Sigmoid colon (tissue), 7 donors: ENCODE results near the gene TNIK. TPM values are rescaled to one million over a fixed set of nuclear protein-coding genes. Genes with fewer than 3 reads are reported as not detected.
A peak's percentile ranks its signal among the peaks of the same experiment; 100 is the strongest.

Experiments
- DNase-seq: peaks from one replicate; pipeline ENCODE4 v3.0.0-alpha.2; 2019
- H3K27ac ChIP-seq, 4 donors: fragments of 200-600 bp; sonication (generic); one replicate each; pipeline ENCODE4 v1.5.1; 2016 to 2019; ENCODE audit warnings: mild to moderate bottlenecking in 1 of 4
- H3K27me3 ChIP-seq, 3 donors: fragments of 200-600 bp; sonication (generic); one replicate each; pipeline ENCODE4 v1.5.1; 2019; ENCODE audit warnings: mild to moderate bottlenecking in 1 of 3
- H3K36me3 ChIP-seq, 4 donors: fragments of 200-600 bp; sonication (generic); one replicate each; pipeline ENCODE4 v1.5.1; 2016 to 2019
- H3K4me1 ChIP-seq, 4 donors: fragments of 200-600 bp; sonication (generic); one replicate each; pipeline ENCODE4 v1.5.1; 2017 to 2019
- H3K4me3 ChIP-seq, 4 donors: fragments of 200-600 bp; sonication (generic); one replicate each; pipeline ENCODE4 v1.5.1; 2017 to 2019; ENCODE audit warnings: mild to moderate bottlenecking in 2 of 4, moderate library complexity in 1 of 4
- H3K9me3 ChIP-seq, 4 donors: fragments of 200-600 bp in 3 of 4; sonication (generic) in 3 of 4; one replicate each; pipeline versions ENCODE4 v1.5.1 to v1.6.1; 2013 to 2019
- EP300 ChIP-seq, 4 donors: sonication (generic); formaldehyde crosslinking; IDR thresholded peaks; one replicate each; pipeline ENCODE4 v1.6.1; 2017; ENCODE audit warnings: antibody characterized with exemption in 4 of 4
- POLR2A ChIP-seq, 2 donors: fragments of 450-650 bp; IDR thresholded peaks; one replicate each; pipeline ENCODE4 v1.6.1; 2016; ENCODE audit warnings: antibody characterized with exemption in 2 of 2, mild to moderate bottlenecking in 2 of 2, moderate library complexity in 2 of 2
- POLR2AphosphoS5 ChIP-seq, 4 donors: sonication (generic); formaldehyde crosslinking; IDR thresholded peaks; one replicate each; pipeline ENCODE4 v1.6.1; 2017; ENCODE audit warnings: antibody characterized with exemption in 4 of 4
- WGBS, 2 donors: extraction: QIAGEN DNeasy Blood & Tissue Kit; methylation state at CpG; one replicate each; pipeline ENCODE4 v1.1.7; 2013; 5-methylcytosine and 5-hydroxymethylcytosine counted together
- intact Hi-C: fragments of 100-400 bp; cut with DNase I; formaldehyde crosslinking; loops from one replicate; pipeline ENCODE4 v1.15.1; 2023
- polyA plus RNA-seq, 3 donors: library from polyadenylated mRNA; stranded (reverse); fragments of 200-250 nt; gene quantifications; one replicate each; pipeline ENCODE4 v1.2.3, GENCODE V29; 2013
- total RNA-seq, 4 donors: library from RNA; depleted of rRNA; stranded (reverse); fragments of >200 nt; gene quantifications; one replicate each; pipeline ENCODE4 v1.1.0, GENCODE V29; 2016
- TF ChIP-seq, protein P1 (sequence below), 4 experiments: fragments of 450-650 bp in 3 of 4; fragments of 200-600 bp in 1 of 4; IDR thresholded peaks; one replicate each; pipeline ENCODE4 v1.5.1; 2016 to 2019; ENCODE audit warnings: antibody characterized with exemption in 4 of 4, mild to moderate bottlenecking in 3 of 4, moderate library complexity in 2 of 4
- donor health status: healthy with polysubstance abuse.
- donor health status: Bipolar disorder and iron deficiency.
- donor health status: healthy.

TNIK gene
- total and polyA plus RNA-seq, 7 donors: 5.4 to 21.3 (median 9.2) TPM

DNA sequence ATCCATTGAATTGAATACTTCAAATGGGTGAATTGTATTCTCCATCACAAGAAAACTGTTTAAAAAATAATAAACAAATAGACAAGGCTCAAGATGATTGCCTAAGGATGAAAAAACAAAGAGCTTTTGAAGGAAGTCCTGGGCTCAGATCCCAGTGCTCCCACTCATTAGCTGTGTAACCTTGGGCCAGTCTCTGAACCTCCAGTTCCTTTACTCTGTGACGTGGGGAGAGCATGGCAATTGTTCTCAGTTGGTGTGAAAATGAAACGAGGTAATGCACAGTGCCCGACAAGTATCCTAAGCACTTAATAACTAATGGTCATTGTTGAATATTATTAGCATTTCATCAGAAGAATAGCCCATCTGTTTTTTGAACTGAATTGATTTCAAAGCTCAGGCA lies 40.7 kb downstream of the TNIK start:
- H3K4me1 ChIP-seq: peaks cover 0 to 29% (median 19%) of the 10 kb centered on the region in 4 donors
- 82 to 89% methylated on average over 3 of the region's 3 CpGs for WGBS, 2 donors
- no peak for DNase-seq
- no peak overlapping the region for H3K4me3 ChIP-seq
- no peaks in the 10 kb centered on the region for H3K9me3 ChIP-seq
- H3K36me3 ChIP-seq: no peaks in the 10 kb centered on the region
- TF ChIP-seq, protein P1, sequence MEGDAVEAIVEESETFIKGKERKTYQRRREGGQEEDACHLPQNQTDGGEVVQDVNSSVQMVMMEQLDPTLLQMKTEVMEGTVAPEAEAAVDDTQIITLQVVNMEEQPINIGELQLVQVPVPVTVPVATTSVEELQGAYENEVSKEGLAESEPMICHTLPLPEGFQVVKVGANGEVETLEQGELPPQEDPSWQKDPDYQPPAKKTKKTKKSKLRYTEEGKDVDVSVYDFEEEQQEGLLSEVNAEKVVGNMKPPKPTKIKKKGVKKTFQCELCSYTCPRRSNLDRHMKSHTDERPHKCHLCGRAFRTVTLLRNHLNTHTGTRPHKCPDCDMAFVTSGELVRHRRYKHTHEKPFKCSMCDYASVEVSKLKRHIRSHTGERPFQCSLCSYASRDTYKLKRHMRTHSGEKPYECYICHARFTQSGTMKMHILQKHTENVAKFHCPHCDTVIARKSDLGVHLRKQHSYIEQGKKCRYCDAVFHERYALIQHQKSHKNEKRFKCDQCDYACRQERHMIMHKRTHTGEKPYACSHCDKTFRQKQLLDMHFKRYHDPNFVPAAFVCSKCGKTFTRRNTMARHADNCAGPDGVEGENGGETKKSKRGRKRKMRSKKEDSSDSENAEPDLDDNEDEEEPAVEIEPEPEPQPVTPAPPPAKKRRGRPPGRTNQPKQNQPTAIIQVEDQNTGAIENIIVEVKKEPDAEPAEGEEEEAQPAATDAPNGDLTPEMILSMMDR (IDR thresholded peaks at IDR 0.05): no peak
- no peak for TF ChIP-seq POLR2AphosphoS5 (IDR thresholded peaks at IDR 0.05)
- intact Hi-C loops: no loop called here
- no peak overlapping the region for H3K27ac ChIP-seq
- H3K27me3 ChIP-seq: no peaks in the 10 kb centered on the region

DNA sequence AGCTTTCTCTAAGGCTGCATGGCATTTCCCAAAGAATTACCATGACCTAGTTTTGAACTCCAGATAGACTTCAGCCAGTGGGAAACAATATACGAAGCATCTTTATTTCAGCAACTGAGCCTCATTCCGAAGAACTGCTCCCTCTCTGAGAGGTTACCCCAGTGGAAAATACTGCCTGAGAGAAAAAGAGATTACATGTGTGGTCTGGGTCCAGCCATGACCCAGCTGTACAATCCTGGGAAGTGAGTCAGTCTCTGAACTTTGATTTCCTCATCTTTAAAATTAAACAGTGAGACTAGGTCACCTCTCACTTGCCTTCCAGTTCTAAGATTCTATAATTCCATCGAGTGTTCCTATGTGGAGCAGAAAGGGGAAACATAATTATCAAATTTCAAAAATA lies 42.4 kb downstream of the TNIK start:
- peak overlapping the region in 3 of 4 donors; percentile 2 to 43 (median 33) for H3K27ac ChIP-seq
- peak in 1 of 4 donors; percentile 27 for TF ChIP-seq POLR2AphosphoS5 (IDR thresholded peaks at IDR 0.05)
- TF ChIP-seq, protein P1 (IDR thresholded peaks at IDR 0.05): no peak
- DNase-seq: peak; percentile 75
- WGBS, 2 donors: 84% methylated on average over 3 of the region's 3 CpGs
- H3K9me3 ChIP-seq: no peaks in the 10 kb centered on the region
- H3K4me3 ChIP-seq: no peak overlapping the region
- H3K4me1 ChIP-seq: peaks cover 0 to 29% (median 19%) of the 10 kb centered on the region in 4 donors
- intact Hi-C loops: no loop called here
- H3K27me3 ChIP-seq: no peaks in the 10 kb centered on the region
- no peaks in the 10 kb centered on the region for H3K36me3 ChIP-seq

DNA sequence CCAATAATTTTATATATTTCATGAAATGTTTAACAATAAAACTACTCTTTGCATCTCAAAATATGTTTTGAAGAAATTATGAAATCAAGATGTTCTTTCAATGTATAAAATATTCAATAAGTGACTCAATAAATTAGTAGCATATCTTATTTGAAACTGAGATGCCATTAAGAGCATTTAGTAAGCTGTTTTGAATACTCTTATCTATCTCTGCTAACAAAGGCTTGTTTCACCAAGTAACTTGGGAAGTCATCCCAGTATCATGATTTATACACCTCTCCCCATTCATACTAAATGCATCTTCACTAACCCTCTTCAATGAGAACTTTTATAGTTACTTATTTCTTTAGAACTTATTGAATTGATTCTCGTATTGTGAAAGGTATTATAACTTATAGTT lies 43.1 kb downstream of the TNIK start:
- H3K27ac ChIP-seq: peak overlapping the region in 2 of 4 donors; percentile 33 to 43

DNA sequence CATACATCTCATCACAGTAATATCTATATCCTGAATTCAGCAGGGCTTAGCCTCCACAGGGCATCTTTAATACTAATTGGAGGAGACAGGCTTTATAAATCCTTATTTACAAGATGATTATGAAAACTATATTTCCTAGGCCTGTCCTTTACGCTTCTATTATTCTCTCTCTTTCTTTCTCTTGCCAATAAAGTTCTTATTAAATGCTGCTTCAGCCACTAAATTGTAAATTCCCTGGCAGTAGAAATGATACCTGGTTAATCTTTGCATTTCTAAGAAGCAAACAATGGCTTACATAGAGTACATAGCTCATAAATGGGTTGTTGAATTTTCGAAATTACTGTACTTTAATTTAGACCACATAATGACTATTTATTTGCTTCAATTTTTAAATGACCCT lies 43.5 kb downstream of the TNIK start:
- H3K4me1 ChIP-seq: peaks cover 0 to 29% (median 19%) of the 10 kb centered on the region in 4 donors
- H3K9me3 ChIP-seq: no peaks in the 10 kb centered on the region
- intact Hi-C loops: no loop called here
- 40 to 70% methylated on average over 2 of the region's 2 CpGs for WGBS, 2 donors
- H3K27me3 ChIP-seq: no peaks in the 10 kb centered on the region
- no peak overlapping the region for H3K27ac ChIP-seq
- H3K36me3 ChIP-seq: no peaks in the 10 kb centered on the region
- DNase-seq: no peak
- no peak overlapping the region for H3K4me3 ChIP-seq
- TF ChIP-seq POLR2AphosphoS5 (IDR thresholded peaks at IDR 0.05): no peak
- TF ChIP-seq, protein P1 (IDR thresholded peaks at IDR 0.05): no peak
- no peak for TF ChIP-seq POLR2A (IDR thresholded peaks at IDR 0.05)
- no peak for TF ChIP-seq EP300 (IDR thresholded peaks at IDR 0.05)

More for the DNA sequence above, 43.1 kb downstream of the TNIK start:
- intact Hi-C loops: no loop called here
- Histone ChIP-seq H3K36me3 (no peaks in the 10 kb centered on the region), H3K9me3 (no peaks in the 10 kb centered on the region), H3K4me3 (no peak overlapping the region), H3K4me1 (peaks cover 0 to 29% (median 19%) of the 10 kb centered on the region in 4 donors), H3K27me3 (no peaks in the 10 kb centered on the region)
- WGBS, 2 donors: 82 to 90% methylated on average over 1 of the region's 1 CpG
- TF ChIP-seq POLR2AphosphoS5 (IDR thresholded peaks at IDR 0.05) (no peak), POLR2A (IDR thresholded peaks at IDR 0.05) (no peak), EP300 (IDR thresholded peaks at IDR 0.05) (no peak)
- TF ChIP-seq, protein P1 (IDR thresholded peaks at IDR 0.05): no peak
- no peak for DNase-seq

DNA sequence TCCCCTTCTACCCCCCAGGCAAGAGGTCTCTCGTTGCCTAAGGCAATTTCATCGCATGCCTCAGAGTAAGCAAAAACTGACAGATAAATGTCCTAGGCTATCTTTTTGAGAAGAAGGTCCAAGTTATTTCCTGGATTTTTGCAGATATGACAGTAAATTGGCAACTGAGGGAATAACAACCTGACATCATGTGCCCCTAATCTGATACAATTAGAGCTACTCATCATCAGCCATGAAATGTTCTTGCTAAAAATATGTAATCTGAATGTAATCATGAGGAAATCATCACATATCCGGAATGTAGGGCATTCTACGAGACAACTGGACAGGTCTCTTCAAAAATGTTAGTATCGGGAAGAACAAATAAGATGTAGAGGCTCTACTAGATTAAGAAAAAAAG lies 44.1 kb downstream of the TNIK start:
- WGBS, 2 donors: 88 to 94% methylated on average over 5 of the region's 5 CpGs
- TF ChIP-seq POLR2AphosphoS5 (IDR thresholded peaks at IDR 0.05) (no peak), EP300 (IDR thresholded peaks at IDR 0.05) (no peak), POLR2A (IDR thresholded peaks at IDR 0.05) (no peak)
- TF ChIP-seq, protein P1 (IDR thresholded peaks at IDR 0.05): no peak

More for the DNA sequence above, 44.1 kb downstream of the TNIK start:
- H3K27ac ChIP-seq: no peak overlapping the region
- no peaks in the 10 kb centered on the region for H3K36me3 ChIP-seq
- no peak overlapping the region for H3K4me3 ChIP-seq
- no peaks in the 10 kb centered on the region for H3K9me3 ChIP-seq
- DNase-seq: no peak
- intact Hi-C loops: no loop called here
- H3K27me3 ChIP-seq: no peaks in the 10 kb centered on the region
- peaks cover 0 to 29% (median 19%) of the 10 kb centered on the region in 4 donors for H3K4me1 ChIP-seq
